ENCODE measurements around the gene KMO.

KMO gene

GRCh38 chr1:241520080-241520465 is 12.1 kb upstream of the KMO start:
- Histone ChIP-seq H3K4me3 (ENCODE audit: low read length) (peak overlapping the region; percentile 90), H3K4me2 (ENCODE audit: low read length) (peak overlapping the region; percentile 62), H3K27ac (ENCODE audit: low read depth, low read length) (peak overlapping the region; percentile 18; the same call in 1 of the 2 replicates), H3K36me3 (ENCODE audit: control insufficient read depth, low read length) (peaks cover 20% of the 10 kb centered on the region), H3K79me2 (ENCODE audit: control insufficient read depth, low read length) (peaks cover 38% of the 10 kb centered on the region), H3K27me3 (ENCODE audit: control insufficient read depth, low read length) (no peaks in the 10 kb centered on the region), H4K20me1 (ENCODE audit: control insufficient read depth, insufficient read depth, low read depth, low read length) (no peaks in the 10 kb centered on the region), H3F3A (ENCODE audit: control insufficient read depth, insufficient read depth) (no peaks in the 10 kb centered on the region), H3K9me3 (ENCODE audit: control insufficient read depth, insufficient read depth, low read length) (no peaks in the 10 kb centered on the region), H3K4me1 (ENCODE audit: control insufficient read depth, low read length) (peaks cover 18% of the 10 kb centered on the region), H3K9me2 (replicated peaks; ENCODE audit: control insufficient read depth, low read length) (no peaks in the 10 kb centered on the region)
- TF ChIP-seq, protein P1, sequence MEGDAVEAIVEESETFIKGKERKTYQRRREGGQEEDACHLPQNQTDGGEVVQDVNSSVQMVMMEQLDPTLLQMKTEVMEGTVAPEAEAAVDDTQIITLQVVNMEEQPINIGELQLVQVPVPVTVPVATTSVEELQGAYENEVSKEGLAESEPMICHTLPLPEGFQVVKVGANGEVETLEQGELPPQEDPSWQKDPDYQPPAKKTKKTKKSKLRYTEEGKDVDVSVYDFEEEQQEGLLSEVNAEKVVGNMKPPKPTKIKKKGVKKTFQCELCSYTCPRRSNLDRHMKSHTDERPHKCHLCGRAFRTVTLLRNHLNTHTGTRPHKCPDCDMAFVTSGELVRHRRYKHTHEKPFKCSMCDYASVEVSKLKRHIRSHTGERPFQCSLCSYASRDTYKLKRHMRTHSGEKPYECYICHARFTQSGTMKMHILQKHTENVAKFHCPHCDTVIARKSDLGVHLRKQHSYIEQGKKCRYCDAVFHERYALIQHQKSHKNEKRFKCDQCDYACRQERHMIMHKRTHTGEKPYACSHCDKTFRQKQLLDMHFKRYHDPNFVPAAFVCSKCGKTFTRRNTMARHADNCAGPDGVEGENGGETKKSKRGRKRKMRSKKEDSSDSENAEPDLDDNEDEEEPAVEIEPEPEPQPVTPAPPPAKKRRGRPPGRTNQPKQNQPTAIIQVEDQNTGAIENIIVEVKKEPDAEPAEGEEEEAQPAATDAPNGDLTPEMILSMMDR (IDR thresholded peaks at IDR 0.05; ENCODE audit: low read depth, low read length, poor library complexity, severe bottlenecking), result no peak
- TF ChIP-seq EZH2phosphoT487 (IDR thresholded peaks at IDR 0.05; ENCODE audit: borderline replicate concordance, low read length), result no peak

- H4K20me1 ChIP-seq (ENCODE audit: control insufficient read depth, insufficient read depth, low read depth, low read length), result no peaks in the 10 kb centered on the region
- no peaks in the 10 kb centered on the region for H3F3A ChIP-seq (ENCODE audit: control insufficient read depth, insufficient read depth)
- H3K4me1 ChIP-seq (ENCODE audit: control insufficient read depth, low read length), result peaks cover 13% of the 10 kb centered on the region
- peaks cover 27% of the 10 kb centered on the region for H3K79me2 ChIP-seq (ENCODE audit: control insufficient read depth, low read length)
- H3K36me3 ChIP-seq (ENCODE audit: control insufficient read depth, low read length), result peaks cover 8% of the 10 kb centered on the region
- H3K4me3 ChIP-seq (ENCODE audit: low read length), result no peak overlapping the region
- H3K4me2 ChIP-seq (ENCODE audit: low read length), result no peak overlapping the region
- no peaks in the 10 kb centered on the region for H3K27me3 ChIP-seq (ENCODE audit: control insufficient read depth, low read length)
- no peak for TF ChIP-seq EZH2phosphoT487 (IDR thresholded peaks at IDR 0.05; ENCODE audit: borderline replicate concordance, low read length)
- TF ChIP-seq, protein P1 (IDR thresholded peaks at IDR 0.05; ENCODE audit: low read depth, low read length, poor library complexity, severe bottlenecking), result no peak
- H3K27ac ChIP-seq (ENCODE audit: low read depth, low read length), result no peak overlapping the region
- no peaks in the 10 kb centered on the region for H3K9me2 ChIP-seq (replicated peaks; ENCODE audit: control insufficient read depth, low read length)
- no peaks in the 10 kb centered on the region for H3K9me3 ChIP-seq (ENCODE audit: control insufficient read depth, insufficient read depth, low read length)
Observed at GRCh38 chr1:241521718-241522117, 10.5 kb upstream of the KMO start.

- no peaks in the 10 kb centered on the region for H3K9me2 ChIP-seq (replicated peaks; ENCODE audit: control insufficient read depth, low read length)
- TF ChIP-seq, protein P1 (IDR thresholded peaks at IDR 0.05; ENCODE audit: low read depth, low read length, poor library complexity, severe bottlenecking), result no peak
- TF ChIP-seq EZH2phosphoT487 (IDR thresholded peaks at IDR 0.05; ENCODE audit: borderline replicate concordance, low read length), result no peak
- H3K4me1 ChIP-seq (ENCODE audit: control insufficient read depth, low read length), result peaks cover 6% of the 10 kb centered on the region
- no peaks in the 10 kb centered on the region for H3K27me3 ChIP-seq (ENCODE audit: control insufficient read depth, low read length)
- H3K4me2 ChIP-seq (ENCODE audit: low read length), result no peak overlapping the region
- H3K36me3 ChIP-seq (ENCODE audit: control insufficient read depth, low read length), result no peaks in the 10 kb centered on the region
- no peaks in the 10 kb centered on the region for H3F3A ChIP-seq (ENCODE audit: control insufficient read depth, insufficient read depth)
- no peak overlapping the region for H3K27ac ChIP-seq (ENCODE audit: low read depth, low read length)
- H3K9me3 ChIP-seq (ENCODE audit: control insufficient read depth, insufficient read depth, low read length), result no peaks in the 10 kb centered on the region
- H3K4me3 ChIP-seq (ENCODE audit: low read length), result no peak overlapping the region
- no peaks in the 10 kb centered on the region for H3K79me2 ChIP-seq (ENCODE audit: control insufficient read depth, low read length)
- H4K20me1 ChIP-seq (ENCODE audit: control insufficient read depth, insufficient read depth, low read depth, low read length), result no peaks in the 10 kb centered on the region
Observed at GRCh38 chr1:241525026-241525425, 7.2 kb upstream of the KMO start.
